ENCODE measurements around the gene APOA4.

- no peak for TF ChIP-seq CTCF (IDR thresholded peaks at IDR 0.05)
- no peak for TF ChIP-seq POLR2A (IDR thresholded peaks at IDR 0.05)
Observed at GRCh38 chr11:116835042-116835772, 12.1 kb upstream of the APOA4 start.
